ENCODE results near the gene COTL1.

The COTL1 gene, protein sequence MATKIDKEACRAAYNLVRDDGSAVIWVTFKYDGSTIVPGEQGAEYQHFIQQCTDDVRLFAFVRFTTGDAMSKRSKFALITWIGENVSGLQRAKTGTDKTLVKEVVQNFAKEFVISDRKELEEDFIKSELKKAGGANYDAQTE

GRCh38 chr16:84617791-84618580, at the start of gene COTL1:
Gene COTL1 (minus strand): TSS chr16:84618078. CDS start chr16:84617914, 164 bp downstream.
- peak; percentile 91 for DNase-seq

DNA sequence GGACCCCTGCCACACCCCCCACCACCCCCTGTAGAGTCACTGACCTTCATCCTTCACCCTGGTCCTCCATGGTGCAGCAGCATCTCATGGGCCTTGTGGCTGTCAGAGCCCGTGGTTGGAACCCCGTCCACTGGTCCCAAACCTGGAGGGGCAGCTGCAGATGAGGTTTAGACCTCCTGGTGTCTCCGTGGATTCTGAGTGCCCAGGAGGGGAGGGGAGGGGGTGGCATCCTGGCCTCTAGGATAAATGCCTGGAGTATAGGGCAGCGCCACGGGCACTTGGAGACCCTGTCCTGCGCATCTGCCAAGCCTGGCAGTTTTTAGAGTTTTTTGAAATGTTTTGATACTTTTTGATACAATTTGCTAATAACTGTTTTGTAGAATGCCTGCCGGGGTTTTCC, 48.0 kb upstream of the COTL1 start:
- no peak for DNase-seq

DNA sequence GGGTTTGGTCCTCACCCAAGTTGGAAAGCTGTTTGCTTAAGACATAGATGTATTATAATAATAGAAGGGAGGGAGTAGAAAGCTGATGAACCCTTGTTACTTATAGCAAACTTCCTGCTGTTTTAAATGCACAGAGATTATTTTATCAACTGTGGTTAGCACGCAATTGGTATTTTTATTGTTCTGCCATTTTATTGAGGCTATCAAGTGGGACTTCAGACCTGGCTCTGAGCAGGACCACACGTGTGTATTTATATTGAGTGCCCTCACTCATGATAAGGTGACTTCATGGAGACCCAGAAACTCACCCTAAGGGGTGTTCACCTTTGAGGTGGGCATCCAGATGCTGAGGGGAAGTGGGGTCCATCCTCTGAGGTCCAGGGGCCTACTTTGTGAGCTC, 47.5 kb upstream of the COTL1 start:
- DNase-seq = no peak

GRCh38 chr16:84663433-84664101, 45.7 kb upstream of the COTL1 start:
- no peak for DNase-seq

DNA sequence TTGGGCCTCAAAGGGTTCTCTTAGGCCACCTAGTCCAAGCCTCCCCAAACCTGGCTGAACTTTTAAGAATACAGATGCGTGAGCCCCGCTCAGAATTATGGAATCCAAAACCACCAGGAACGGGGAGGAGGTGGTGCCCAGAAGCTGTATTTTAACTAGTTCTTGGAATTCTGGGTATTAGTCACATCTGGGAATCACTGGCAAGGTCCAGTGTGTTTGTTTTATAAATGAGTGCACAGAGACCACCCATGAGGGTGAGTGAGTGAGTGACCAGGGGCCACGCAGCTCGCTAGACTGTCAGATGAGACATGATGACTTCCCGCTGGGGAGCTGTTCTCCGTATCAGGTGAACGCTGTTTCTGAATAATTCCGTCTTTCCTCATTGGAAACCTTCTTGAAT, 44.6 kb upstream of the COTL1 start:
- no peak for DNase-seq

DNA sequence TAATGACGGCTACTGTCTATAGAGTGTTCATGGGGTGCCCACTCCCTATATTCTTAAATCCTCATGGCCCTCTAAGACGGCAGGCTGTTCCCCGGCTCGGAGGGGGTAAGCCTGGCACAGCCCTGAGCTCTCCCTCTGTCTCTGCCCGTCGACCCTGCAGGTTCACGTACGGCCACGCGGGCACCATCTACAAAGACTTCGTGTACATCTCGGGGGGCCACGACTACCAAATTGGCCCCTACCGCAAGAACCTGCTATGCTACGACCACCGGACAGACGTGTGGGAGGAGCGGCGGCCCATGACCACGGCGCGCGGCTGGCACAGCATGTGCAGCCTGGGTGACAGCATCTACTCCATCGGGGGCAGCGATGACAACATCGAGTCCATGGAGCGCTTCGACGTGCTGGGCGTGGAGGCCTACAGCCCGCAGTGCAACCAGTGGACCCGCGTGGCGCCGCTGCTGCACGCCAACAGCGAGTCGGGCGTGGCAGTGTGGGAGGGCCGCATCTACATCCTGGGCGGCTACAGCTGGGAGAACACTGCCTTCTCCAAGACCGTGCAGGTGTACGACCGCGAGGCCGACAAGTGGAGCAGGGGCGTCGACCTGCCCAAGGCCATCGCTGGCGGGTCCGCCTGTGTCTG, 43.7 kb upstream of the COTL1 start:
- DNase-seq = no peak

DNA sequence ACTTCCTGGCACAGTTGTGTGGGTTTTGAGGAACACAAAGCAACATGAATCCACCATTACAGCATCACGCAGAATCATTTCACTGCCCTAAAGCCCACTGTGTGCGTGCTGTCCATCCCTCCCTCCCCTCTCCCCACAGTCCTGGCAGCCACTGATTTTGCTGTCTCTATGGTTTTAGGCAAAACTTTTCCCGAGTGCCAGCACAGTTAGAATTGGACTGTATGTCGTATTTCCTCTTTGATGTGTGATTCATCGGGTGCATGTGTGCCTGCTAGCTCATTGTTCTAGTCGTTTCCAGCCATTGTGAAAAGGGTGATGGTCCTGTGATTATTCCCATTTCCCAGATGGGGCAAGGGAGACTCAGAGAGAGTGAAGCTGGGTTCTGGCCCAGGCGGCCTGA, 43.1 kb upstream of the COTL1 start:
- no peak for DNase-seq

- DNase-seq = no peak
Measured at GRCh38 chr16:84659656-84660300, 41.9 kb upstream of the COTL1 start.

DNA sequence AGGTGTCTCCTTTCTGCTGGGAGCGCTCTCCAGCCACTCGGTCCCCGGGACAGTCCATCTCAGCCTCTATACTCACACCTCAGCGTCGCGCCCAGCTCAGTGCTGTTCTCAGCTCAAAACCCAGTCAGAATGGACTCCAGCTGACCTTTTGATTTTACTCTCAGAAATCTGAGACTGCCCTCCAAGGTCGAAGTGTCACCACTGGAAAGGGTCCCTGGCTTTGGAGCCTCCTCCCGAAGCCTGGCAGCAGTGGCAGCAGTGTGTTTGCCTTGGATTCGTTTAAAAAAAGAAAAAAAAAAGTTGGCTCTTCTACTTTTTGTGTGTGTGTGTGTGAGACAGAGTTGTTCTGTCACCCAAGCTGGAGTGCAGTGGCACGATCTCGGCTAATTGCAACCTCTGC, 40.8 kb upstream of the COTL1 start:
- no peak for DNase-seq

GRCh38 chr16:84657229-84657837, 39.5 kb upstream of the COTL1 start:
- no peak for DNase-seq

- DNase-seq = no peak
Measured at GRCh38 chr16:84656649-84657048, 38.8 kb upstream of the COTL1 start.

GRCh38 chr16:84654998-84655397, 37.1 kb upstream of the COTL1 start:
- DNase-seq = no peak

DNA sequence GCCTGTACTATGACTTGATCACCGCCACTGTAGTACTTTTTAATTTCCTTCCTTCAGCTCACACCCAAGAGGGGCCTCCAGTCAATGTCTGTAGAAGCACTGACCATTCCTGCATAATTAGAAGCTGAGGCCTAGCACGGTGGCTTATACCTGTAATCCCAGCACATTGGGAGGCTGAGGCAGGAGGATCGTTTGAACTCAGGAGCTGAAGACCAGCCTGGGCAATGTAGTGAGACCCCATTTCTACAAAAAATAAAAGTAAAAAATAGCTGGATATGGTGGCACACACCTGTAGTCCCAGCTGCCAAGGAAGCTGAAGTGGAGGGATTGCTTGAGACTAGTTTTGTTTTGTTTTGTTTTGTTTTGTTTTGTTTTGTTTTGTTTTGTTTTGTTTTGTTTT, 36.4 kb upstream of the COTL1 start:
- DNase-seq = no peak

- DNase-seq = no peak
Measured at GRCh38 chr16:84652566-84652965, 34.7 kb upstream of the COTL1 start.

DNA sequence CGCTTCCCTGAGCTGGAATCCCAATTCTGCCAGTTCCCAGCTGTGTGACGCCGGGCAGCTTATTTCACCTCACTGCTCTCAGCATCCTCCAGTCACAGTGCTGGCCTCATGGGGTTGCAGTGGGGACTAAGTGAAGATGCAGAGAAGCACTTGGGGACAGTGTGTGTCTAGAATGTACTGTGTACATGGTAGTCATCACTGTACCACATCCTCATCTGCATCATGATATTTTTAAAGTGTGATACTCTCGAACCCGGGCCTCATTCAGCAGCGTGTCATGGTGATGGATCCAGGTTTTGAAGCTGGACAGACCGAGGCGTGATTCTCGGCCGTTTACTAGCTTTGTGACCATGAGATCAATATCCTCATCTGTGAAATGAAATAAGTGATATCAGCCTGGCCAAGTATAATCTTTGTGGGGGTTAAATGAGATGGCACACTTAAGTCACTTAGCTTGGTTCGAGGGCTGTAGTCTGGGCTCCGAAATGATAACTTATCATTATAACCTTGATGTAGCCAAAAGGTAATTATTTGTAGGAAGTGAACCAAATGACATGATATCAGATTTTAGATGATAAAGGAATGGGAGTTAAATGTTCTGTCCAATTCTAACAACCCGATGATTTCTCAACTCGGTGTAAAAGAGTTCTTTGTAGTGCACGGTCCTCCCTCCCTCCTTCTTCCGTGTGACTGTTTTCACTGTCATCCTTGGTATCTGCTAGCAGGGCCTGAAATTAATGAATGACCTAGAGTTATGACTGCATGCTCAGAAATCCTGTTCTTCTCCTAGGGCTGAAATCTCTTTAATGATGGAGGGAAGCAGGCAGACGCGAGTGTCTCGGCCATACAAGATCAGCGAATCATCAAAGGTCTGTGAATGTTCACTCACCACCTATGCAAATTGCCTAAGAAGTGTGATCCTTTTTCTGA, 32.4 kb upstream of the COTL1 start:
- DNase-seq = no peak

DNA sequence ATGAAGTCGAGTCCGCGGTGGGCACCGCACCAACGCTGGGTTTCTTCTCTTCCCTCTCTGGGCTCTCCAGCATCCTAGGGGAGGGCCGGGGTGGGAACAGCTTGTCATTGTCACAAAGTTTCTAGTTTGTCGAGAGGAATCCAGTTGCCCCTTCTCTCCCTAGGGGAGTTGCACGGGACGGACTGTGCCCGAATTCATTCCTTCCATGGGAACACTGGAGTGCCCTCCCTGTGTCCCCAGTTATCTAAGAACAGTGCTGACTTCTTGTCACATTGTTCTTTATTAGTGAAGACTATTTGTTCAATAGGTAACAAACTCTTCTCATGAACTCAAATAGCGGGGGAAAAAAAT, 31.6 kb upstream of the COTL1 start:
- no peak for DNase-seq

DNA sequence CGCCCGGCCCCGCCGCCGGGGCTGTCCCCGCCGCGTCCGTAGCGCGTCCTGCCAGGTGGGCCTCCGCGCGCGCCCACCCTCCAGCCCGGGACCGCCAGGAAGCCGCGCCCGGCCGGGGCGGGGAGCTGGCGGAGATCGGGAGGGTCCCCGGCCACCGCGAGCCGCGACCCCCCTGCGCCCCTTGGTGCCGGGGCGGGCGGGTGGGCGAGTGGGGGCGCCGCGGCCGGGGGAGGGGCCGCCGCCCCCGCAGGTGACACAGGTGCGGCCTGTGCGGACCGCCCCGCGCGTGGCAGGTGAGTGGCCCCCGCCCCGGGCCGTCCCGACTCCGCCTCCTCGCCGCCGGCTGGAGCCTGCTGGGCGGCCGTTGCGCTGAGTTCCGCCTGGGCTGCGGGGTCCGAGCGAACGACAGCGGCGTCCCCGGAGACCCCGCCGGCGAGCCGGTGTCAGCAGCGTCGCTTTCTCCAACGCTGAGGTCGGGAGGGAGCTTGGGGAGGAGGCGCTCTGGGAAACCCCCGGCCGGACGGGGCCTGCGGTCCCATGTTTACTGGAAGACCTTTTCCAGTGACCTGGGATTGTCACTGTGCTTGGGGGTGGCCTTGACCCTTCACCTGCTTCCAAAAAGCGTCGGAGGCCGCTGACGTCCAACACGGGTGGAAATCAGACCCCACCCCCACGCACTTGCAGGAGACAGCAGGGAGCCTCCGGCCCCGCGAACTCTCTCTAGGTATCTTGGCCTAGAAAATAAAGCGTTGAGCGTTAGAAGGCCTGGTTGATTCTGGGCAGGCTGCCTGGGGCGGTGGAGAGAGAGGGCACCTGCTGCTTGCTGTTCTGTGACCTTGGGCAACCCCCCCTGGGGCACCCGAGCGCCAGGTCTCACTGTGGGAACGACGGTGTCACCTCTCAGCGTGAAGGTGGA, 31.0 kb upstream of the COTL1 start:
- no peak for DNase-seq

DNA sequence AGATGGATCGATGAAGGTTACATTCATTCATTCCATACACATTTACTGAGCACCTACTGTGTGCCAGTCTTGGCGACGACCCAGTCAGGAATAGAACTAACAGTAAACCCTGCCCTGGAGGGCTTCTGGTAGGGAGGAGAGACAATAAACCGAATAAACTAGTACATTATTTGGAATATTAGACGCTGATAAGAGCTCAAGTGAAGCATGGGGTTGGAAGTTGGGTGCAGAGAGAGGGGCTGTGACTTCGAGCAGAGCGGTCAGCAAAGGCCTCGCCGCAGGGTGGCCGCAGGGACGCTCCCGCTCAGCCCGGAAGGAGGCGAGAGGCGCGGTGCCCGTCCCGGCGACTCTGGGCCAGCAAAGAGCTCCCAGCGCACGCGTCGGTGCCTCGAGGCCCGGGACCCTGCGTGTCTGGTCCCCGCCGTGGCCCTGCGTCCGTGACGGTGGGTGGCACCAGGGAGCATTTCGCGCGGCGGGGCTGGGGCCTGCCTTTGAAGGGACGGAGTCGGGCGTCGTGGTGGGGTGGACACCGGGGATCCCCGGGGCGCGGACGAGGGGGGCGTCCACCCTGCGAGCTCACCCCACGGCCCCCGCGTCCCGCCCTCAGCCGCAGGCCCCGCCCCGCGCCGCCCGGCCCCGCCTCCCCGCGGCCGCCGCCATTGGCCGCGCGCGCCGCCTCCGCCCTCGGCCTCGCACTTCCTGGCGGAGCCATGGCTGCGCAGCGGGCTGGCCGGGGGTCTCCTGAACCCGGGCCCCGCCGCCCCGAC, 30.1 kb upstream of the COTL1 start, which contains the start of gene KLHL36:
KLHL36 (plus strand) TSS at position 684 of the 767 bp plus-strand sequence. CDS start 2,357 bp downstream, outside the sequence.
- DNase-seq = no peak

GRCh38 chr16:84643674-84644073, 25.8 kb upstream of the COTL1 start:
- no peak for DNase-seq

DNA sequence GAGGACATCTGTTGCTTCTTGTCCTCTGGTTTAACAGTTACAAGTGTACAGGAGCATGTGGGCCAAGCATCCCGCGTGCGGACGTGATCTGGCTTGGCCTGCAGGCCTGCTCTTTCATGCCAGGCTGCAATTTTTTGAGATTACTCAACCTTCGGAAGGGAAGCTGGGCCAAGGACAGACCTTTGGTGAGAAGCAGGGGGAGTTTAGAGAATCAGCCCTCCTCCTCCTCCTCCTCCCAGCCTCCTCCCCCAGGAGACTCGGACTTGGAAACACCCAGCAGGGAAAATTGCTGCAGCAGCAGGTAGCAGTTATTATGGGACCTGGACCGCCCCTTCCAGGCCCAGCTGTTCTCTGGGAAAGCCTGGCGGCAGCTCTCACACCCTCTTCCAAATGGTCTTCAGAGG, 25.3 kb upstream of the COTL1 start:
- DNase-seq = no peak
